ENCODE results near the gene SLC24A4. TPM values are rescaled to one million over a fixed set of nuclear protein-coding genes. Genes with fewer than 3 reads are reported as not detected.

The SLC24A4 gene
- polyA plus RNA-seq, 1 donor (not counting 4 experiments of a cell fraction or from before 2014, with no cell fraction given), result 0.10 TPM

DNA sequence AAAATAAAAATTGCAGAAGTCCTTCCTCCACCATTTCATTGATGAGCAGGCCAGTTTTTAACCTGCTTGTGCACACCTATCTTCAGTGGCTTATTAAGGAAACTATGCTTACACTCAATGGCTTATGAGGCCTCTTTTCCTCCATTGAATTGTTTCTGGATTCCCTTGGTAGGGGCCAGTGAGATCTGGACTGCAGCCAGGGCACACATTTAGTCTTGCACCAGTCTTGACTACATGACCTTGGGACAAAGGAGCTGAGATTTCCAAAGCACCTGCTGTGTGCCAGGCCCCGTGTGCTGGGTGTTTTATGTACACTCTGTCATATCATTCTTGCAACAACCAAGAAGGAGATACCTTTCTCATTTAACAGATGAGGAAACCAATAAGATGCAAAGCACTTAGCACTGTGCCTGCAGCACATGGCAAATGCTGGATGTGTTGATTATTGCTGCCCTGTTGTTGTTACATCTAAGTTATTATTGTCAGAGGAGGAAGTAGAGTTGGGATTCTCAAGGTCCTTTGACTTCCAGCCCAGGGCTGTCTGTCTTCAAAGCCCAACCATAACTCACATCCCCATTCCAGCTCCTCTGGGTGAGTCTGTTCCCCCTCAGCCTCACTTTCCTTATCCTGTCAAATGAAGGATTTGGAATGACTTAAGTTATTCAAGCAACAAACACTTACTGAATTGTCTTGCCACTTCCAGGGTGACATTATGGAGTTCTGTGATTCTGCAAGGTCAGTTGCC lies 159.0 kb downstream of the SLC24A4 start:
- dilution Hi-C loops (cut with MboI; ENCODE audit: extremely low pct_ligation_motif_present, low sequenced_read_pairs), result no loop called here
- Histone ChIP-seq H3K27me3 (ENCODE audit: control insufficient read depth, extremely low read depth, insufficient read depth, low read length) (peaks cover 7% of the 10 kb centered on the region), H3K4me1 (ENCODE audit: control insufficient read depth, extremely low read depth, insufficient read depth, low read length) (no peaks in the 10 kb centered on the region), H3K4me3 (ENCODE audit: control insufficient read depth in 2 of 3, extremely low read depth in 1 of 3, insufficient read depth in 2 of 3, low read depth in 1 of 3, low read length in 3 of 3) (no peak overlapping the region), H3K4me2 (ENCODE audit: control insufficient read depth, extremely low read depth, insufficient read depth, low read depth, low read length) (no peak overlapping the region), H3K27ac (ENCODE audit: control insufficient read depth, insufficient read depth, low read length) (no peak overlapping the region), H3K9me1 (ENCODE audit: control insufficient read depth, extremely low read depth, insufficient read depth, low read length) (no peaks in the 10 kb centered on the region), H2AFZ (ENCODE audit: control insufficient read depth, low read length) (no peak overlapping the region), H3K9ac (ENCODE audit: control insufficient read depth, extremely low read depth, insufficient read depth, low read length) (no peak overlapping the region), H3K9me3 (ENCODE audit: control insufficient read depth, low read depth, low read length) (no peaks in the 10 kb centered on the region), H4K20me1 (ENCODE audit: control insufficient read depth, extremely low read depth, insufficient read depth, low read length) (no peaks in the 10 kb centered on the region), H3K36me3 (ENCODE audit: control insufficient read depth in 2 of 2, extremely low read depth in 1 of 2, insufficient read depth in 2 of 2, low read length in 2 of 2) (no peaks in the 10 kb centered on the region), H3K79me2 (ENCODE audit: control insufficient read depth, insufficient read depth, low read length) (no peaks in the 10 kb centered on the region)
- DNase-seq (ENCODE audit: low read depth, low spot score) (no peak), FAIRE-seq (no peak)
- TF ChIP-seq, protein P1, sequence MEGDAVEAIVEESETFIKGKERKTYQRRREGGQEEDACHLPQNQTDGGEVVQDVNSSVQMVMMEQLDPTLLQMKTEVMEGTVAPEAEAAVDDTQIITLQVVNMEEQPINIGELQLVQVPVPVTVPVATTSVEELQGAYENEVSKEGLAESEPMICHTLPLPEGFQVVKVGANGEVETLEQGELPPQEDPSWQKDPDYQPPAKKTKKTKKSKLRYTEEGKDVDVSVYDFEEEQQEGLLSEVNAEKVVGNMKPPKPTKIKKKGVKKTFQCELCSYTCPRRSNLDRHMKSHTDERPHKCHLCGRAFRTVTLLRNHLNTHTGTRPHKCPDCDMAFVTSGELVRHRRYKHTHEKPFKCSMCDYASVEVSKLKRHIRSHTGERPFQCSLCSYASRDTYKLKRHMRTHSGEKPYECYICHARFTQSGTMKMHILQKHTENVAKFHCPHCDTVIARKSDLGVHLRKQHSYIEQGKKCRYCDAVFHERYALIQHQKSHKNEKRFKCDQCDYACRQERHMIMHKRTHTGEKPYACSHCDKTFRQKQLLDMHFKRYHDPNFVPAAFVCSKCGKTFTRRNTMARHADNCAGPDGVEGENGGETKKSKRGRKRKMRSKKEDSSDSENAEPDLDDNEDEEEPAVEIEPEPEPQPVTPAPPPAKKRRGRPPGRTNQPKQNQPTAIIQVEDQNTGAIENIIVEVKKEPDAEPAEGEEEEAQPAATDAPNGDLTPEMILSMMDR (optimal IDR thresholded peaks at IDR 0.05 in 1 of 3, IDR thresholded peaks at IDR 0.05 in 1 of 3, conservative IDR thresholded peaks at IDR 0.05 in 1 of 3; ENCODE audit: extremely low read depth in 1 of 3, insufficient read depth in 2 of 3, low read length in 3 of 3), result no peak
- TF ChIP-seq EZH2 (IDR thresholded peaks at IDR 0.05; ENCODE audit: low read length), result no peak

DNA sequence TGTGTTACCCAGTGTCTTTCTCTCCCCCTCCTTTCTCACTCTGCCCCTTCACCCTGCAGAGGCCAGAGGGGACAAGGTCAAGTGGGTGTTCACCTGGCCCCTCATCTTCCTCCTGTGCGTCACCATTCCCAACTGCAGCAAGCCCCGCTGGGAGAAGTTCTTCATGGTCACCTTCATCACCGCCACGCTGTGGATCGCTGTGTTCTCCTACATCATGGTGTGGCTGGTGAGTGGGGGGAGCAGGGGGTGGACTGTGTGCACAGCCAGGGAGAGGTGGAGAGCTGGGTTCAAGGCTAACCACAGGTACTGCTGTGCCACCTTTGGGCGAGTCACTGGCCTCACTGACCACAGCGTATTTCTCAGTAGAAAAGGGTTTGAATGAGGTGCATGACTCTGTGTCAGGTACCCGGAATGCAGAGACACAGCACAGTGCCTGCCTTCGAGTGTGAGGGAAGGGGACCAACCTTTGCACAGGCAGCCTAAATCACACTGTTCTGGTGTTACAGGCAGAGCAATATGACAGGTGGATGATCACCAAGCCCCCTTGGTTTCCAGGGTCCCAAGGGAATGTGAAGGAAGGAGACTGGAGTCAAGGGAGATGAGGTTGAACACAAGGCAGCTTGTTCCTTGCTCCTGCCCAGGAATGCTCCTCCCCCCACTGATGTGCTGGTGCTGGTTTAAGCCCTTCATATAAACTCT lies 159.8 kb downstream of the SLC24A4 start:
- H3K27me3 ChIP-seq (ENCODE audit: control insufficient read depth, extremely low read depth, insufficient read depth, low read length), result peaks cover 7% of the 10 kb centered on the region
- H3K4me1 ChIP-seq (ENCODE audit: control insufficient read depth, extremely low read depth, insufficient read depth, low read length), result no peaks in the 10 kb centered on the region
- no peaks in the 10 kb centered on the region for H3K9me3 ChIP-seq (ENCODE audit: control insufficient read depth, low read depth, low read length)
- DNase-seq (ENCODE audit: low read depth, low spot score) (no peak), FAIRE-seq (no peak)
- H3K36me3 ChIP-seq (ENCODE audit: control insufficient read depth in 2 of 2, extremely low read depth in 1 of 2, insufficient read depth in 2 of 2, low read length in 2 of 2), result no peaks in the 10 kb centered on the region
- no peak overlapping the region for H2AFZ ChIP-seq (ENCODE audit: control insufficient read depth, low read length)
- H3K79me2 ChIP-seq (ENCODE audit: control insufficient read depth, insufficient read depth, low read length), result no peaks in the 10 kb centered on the region
- H3K27ac ChIP-seq (ENCODE audit: control insufficient read depth, insufficient read depth, low read length), result no peak overlapping the region
- H3K9ac ChIP-seq (ENCODE audit: control insufficient read depth, extremely low read depth, insufficient read depth, low read length), result no peak overlapping the region
- H4K20me1 ChIP-seq (ENCODE audit: control insufficient read depth, extremely low read depth, insufficient read depth, low read length), result no peaks in the 10 kb centered on the region
- no peak overlapping the region for H3K4me3 ChIP-seq (ENCODE audit: control insufficient read depth in 2 of 3, extremely low read depth in 1 of 3, insufficient read depth in 2 of 3, low read depth in 1 of 3, low read length in 3 of 3)
- dilution Hi-C loops (cut with MboI; ENCODE audit: extremely low pct_ligation_motif_present, low sequenced_read_pairs), result no loop called here
- TF ChIP-seq, protein P1 (optimal IDR thresholded peaks at IDR 0.05 in 1 of 3, IDR thresholded peaks at IDR 0.05 in 1 of 3, conservative IDR thresholded peaks at IDR 0.05 in 1 of 3; ENCODE audit: extremely low read depth in 1 of 3, insufficient read depth in 2 of 3, low read length in 3 of 3), result no peak
- TF ChIP-seq EZH2 (IDR thresholded peaks at IDR 0.05; ENCODE audit: low read length), result no peak
- no peaks in the 10 kb centered on the region for H3K9me1 ChIP-seq (ENCODE audit: control insufficient read depth, extremely low read depth, insufficient read depth, low read length)
- no peak overlapping the region for H3K4me2 ChIP-seq (ENCODE audit: control insufficient read depth, extremely low read depth, insufficient read depth, low read depth, low read length)
